GM21447 (cell line): ENCODE results near the gene ADRA2A.

Source experiments
- ATAC-seq: cut with Tn5 transposase; IDR thresholded peaks from one replicate; pipeline ENCODE4 v1.9.1; 2021; ENCODE audit not compliant: unreplicated experiment

ADRA2A gene

DNA sequence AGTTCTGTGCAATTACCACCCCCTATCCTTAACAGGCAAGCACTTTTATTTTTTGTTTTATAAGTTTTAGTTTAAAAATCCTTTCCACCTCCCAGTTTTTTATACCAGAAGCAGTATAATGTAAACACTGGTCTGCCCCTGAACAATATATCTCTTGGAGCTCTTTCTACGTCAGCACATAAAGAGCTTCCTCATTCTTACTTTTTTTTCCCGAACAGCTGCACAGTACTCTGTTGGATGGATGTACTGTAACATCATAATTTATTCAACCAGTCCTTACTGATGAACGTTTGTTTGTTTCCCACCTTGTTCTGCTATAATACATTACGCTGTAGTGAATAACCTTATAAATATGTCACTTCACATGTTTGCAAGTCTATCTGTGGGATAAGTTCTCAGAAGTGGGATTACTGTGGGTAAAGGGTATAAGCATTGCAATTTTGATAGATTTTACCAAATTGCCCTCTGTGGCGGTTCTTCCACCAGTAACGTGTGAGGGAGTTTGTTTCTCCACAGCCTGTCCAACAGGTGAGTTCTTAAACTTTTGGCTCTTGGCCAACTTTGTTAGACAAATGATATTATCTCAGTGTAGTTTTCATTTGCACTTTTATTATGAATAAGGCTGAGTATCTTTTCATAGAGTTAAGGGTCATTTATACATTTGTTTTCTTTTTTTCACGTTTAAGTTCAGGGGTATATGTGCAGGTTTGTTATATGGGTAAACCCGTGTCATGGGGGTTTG lies 32.8 kb downstream of the ADRA2A start:
- no peak for ATAC-seq

DNA sequence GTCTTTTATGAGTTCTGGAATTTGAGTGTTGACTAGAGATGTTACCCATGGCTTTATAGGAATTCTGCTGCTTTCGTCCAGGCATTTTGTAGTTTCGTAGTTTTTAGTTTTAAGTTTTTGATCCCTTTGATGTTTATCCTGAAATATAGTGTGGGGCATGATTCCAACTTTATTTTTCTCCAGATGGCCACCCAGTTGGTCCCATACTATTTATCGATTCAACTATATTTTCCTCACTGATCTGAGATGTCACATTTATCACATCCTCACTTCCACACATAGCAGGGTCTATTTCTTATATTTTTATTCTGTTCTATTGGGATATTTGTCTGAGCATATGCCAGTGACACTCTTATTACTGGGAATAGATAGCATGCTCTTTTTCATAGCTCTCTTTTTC lies 33.9 kb downstream of the ADRA2A start:
- ATAC-seq: no peak

DNA sequence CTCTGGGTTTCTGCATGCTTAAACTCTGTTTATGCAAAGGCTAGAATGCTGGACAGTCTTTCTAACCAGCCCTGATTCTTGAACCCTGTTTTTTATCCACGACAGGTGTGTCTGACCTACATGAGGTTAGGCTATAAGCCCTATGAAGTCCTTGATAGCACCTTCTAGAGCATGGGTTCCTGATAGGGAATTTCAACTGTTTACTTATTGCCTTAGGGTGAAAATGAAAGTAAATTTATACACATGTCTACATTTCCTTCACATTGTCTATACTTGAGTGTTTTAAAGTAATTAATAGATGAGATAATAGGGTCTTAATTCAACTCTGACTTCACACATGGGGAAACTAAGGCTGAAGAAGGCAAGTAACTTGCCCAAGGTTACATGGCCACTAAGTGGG lies 35.5 kb downstream of the ADRA2A start:
- no peak for ATAC-seq

DNA sequence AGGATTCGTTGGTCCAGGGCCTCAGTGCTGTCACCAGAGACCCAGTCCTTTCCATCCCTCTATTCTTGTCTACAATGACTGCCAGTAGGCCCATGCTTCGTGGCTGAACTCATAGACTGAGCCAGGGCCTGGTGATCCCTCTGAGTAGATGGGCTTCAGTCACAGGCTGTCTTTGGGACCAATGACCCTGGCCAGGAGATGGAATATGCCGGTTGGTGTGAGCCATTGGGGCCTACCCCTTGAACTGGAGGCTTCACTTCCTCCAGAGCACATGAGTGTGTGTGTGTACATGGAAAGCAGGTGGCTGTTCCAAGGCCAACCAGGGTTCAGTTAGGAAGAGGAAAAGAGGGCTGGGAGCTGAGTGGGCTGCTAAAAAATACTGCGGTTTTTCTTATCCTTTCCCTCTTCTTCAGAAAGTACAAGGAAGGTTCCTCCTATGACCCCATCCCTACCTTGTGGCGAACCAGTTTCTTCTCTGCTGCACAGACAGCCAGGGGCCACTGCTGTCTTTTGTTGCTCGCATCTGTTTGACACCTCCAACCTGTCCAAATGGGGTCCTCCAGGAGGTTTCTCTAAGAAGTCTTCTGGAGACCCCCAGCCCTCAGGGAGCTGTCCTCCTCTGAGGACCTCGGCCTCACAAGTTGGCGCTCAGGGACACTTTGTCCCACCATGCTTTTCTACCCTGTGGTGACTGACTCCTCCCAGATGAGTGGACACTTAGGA lies 36.6 kb downstream of the ADRA2A start:
- no peak for ATAC-seq

DNA sequence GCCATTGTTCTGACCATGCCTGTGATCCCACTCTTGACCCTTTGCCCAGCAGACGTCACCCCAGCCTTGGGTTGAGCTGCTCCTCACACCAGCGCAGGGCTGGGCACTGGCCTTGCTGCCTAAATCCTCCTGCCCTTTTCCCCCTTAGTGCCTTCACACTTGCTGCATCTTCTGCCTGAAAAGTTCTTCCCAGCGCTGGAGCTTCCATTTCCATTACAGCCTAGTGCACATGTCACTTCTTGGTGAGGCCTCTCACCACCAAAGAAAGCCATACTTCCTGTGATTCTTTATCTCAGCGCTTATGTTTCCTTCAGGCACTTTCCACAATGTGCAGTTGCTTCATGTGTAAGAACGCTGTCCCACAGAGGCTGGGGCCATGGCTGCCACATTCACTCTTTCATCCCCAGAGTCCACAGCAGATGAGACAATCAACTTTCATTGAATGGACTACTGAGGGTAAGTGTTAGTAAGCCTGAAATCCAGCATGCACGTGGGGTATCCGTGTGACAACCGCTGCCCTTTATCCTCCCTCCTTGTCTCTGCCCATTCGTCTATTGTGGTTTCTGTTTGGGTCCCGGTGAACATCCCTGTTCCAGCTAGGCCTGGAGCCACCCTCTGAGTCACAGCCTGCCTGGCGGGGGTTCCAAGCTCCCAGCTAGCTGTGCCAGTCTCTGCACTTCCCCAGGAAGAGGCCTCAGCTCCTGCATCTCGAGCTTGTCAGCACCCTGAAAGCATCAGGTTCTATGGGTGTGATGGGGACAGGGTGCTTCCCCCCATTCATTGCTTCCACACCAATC lies 37.3 kb downstream of the ADRA2A start:
- ATAC-seq: no peak

DNA sequence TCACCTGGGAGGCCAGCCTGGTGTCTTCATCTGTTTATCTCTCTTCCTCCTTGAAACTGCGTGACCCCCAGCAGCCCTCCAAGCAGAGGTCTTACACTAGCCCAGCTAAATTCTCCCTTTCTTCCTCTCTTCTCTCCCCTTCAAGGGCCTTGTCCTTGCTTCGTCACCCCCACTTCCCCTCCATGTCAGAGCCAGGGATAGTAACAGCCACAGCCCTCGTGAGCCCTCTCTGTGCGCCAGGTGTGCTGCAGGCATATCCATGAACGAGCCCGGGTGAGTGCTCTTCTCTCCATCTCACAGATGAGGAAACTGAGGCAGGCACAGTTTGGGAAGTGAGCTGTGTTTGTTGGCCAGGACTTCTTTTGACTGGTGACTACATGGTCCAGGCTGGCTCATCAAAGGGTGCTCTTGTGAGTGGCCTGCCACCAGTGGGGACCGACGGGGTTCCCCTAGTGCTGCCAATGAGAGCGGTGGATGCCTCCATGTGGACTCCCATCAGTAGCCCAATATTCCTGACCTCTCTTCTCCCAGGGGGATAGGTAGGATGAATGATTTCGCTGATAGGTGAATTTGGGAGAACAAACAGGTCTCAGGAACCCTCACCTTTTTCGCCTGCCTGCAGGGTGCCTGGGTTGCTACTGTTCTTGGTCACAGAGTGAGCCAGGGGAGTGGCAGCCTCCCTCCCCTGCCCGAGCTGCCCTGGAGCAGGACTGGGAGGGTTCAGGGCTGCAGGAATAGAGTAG lies 38.1 kb downstream of the ADRA2A start:
- no peak for ATAC-seq

DNA sequence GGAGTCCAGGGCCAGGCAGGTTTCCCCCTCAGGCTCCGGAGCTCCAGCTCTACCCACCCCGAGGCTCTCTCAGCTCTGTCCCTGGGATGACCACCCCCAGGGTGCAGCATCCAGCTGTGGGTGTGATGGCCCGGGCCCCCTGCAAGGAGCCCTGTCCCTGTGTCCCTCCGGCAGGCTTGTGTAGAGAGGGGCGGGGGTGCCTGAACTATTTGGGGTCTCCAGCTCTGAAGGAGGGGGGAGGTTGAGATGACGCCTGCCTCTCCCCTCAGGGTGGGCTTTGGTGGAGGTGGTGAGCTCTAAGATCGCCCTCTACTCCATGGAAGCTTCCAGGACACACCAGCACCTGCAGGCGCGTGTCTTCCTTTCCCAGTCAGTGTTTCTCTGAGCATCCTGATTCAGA lies 39.4 kb downstream of the ADRA2A start:
- no peak for ATAC-seq

DNA sequence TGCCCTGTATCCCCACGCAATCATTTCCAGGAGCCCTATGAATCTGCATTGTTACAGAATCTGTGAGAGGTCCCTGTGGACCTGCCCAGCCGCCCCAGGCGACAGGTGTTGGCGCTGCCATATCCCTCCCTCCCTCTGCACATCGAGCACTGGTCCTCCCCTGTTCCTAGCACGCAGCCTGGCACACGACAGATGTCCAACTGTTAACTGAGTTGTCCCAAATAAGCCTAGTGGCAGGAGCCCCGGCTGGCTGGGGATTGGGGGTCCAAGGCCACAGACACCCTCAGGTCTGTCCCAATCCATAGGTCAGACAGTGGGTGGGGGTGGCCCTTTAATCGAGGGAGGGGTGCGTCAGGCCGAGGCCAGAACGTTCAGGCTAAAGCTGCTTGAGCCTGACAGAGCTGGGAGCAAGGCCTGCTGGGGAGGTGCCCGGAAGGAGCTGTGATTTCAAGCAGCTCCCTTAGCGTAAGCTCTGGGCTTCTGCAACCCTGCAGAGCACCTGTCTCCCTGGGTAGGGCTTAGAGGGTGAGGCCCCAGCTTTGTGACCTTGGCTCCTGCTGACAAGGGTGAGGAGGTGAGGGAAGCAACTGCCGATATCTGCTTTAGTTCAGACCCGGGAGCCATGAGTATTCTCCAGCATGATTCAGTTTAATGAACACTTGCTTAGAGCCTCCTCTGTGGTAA lies 40.1 kb downstream of the ADRA2A start:
- no peak for ATAC-seq

DNA sequence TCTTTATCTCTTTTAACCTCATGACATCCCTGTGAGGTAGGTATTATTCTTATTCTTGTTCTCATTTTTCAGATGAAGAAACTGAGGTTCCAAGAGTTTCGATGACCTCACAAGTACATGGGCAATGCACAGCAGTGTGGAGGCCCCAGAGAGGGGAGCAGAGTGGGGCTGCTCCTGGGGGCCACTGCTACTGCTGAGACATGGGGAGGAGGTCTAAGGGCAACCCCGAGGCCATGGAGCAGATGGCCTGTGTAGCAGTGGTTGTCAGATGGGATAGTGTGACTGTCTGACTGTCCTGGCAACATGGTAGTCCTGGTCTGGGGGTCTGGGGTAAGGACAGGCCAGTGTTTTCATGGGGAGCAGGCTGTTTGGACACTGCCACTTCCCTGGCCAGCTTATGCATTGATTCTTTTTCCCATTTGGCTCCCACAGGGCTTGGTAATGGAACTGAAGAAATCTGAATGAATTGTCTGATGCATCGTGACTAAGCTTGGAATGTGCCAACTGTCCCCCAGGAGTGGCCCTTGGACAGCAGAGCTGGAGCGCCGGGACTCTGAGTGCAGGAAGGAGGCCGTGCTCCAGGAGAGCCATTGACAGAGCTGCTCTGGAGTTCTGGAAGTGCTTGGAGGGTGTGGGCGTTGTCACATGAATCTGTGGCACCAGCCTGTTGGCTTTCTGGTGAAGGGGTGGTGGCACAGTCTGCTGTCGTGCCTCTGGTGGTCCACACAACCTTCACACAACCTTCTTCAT lies 40.9 kb downstream of the ADRA2A start:
- ATAC-seq: no peak

DNA sequence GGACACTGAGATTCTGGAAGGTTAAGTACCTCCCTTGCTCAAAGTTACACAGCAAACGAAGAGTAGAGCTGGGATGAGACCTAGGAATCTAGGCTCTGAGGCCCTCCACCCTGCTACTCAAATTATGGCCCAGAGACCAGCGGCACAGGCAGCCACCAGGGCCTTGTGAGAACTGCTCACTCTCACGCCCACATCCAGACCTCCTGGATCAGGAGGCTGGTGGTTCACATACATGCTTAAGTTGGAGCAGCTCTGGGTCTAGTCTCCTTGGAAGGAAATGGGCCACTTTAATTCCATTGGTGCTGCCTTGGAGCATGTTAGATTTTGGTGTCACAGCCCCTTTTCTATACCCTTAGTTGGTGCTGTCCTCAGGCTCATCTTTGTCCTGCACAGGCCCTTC lies 41.9 kb downstream of the ADRA2A start:
- no peak for ATAC-seq

DNA sequence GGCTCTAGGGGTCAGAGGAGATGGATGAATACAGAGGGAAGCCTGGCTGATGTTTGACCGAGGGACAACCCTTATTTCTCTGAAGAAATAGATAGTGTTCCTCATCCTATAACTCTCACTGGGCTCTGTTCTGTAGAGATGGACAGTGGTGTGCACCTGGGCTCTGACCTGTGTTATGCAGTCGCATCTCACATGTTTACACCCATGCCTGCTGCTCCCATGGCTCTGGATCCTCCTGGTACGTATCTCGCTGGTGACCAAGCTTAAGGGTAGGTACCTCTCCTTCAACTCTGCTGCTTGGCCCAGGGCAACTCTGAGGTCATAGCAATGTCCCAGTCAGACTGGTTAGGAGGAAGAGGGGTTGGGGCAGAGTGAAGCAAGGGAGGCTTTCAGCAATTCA lies 42.8 kb downstream of the ADRA2A start:
- no peak for ATAC-seq

DNA sequence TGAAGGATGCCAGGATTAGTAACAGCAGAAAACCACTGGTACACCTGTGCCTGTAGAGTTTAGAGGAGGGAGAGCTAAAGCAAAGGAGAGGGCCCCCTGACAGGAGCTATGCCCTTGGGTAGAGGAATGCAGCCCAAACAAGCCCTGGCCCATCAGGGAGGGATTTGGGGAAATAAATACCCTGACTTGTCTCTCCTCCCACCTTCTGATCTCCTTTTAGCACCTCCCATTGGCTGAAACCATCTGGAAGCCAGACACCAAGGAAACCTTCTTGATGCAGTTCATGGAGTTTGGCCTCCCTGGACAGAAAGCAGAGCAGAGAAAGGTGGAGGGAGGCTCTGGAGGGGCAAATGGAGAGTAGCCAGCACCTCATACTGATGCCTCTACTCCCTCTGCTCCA lies 45.3 kb downstream of the ADRA2A start:
- no peak for ATAC-seq

DNA sequence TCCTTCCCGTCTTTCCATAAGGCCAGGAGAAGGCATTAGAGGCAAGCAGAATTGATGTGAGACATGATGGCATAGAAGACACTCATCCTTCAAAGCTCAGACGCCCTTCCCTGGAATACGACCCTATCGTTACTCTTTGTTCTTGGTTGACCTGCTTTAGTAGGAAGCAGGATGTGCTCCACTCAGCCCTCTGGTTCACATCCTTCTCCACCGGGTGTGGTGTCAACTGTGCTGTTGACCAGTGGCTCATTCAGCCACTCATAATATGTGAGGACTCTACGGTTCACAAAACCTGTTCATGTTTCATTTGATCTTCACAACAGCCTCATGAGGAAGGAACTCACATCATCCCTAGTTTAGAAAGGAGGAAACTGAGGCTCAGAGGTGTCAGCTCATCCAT lies 47.1 kb downstream of the ADRA2A start:
- no peak for ATAC-seq

DNA sequence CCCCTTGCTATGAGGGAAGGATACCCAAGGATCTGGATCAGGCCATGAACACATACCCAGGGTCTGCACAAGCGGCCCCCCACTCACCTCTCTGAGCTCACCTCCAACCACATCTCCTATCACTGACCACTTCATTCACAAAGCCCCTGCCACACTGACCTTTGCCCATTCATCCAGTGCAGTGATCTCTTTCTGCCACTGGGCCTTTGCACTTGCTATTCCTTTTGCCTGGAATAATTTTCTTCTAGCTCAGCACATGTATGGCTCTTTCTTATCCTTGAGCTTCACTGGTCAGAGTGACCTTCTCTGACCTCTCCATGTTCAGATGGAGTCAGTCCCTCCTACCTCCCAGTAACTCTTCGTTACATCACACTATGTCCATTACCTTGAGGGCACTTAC lies 48.3 kb downstream of the ADRA2A start:
- no peak for ATAC-seq

DNA sequence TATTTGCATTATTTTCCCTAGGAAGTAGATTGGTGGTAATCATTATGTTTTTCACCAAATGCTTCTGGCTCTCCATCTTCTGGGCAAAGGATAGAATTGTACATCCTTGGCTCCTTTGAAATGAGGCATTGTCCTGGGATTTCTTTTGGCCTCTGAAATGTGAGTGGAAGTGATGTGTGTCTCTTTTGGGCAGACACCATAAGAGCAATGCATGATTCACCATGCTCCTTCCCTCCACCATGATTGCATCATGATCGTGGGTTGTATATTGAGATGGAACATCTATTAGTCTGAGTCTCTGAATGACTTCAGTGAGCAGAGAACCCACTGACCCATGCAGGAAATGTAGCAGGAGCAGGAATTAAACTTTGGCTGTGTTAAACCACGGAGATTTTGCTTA lies 49.2 kb downstream of the ADRA2A start:
- ATAC-seq: no peak

DNA sequence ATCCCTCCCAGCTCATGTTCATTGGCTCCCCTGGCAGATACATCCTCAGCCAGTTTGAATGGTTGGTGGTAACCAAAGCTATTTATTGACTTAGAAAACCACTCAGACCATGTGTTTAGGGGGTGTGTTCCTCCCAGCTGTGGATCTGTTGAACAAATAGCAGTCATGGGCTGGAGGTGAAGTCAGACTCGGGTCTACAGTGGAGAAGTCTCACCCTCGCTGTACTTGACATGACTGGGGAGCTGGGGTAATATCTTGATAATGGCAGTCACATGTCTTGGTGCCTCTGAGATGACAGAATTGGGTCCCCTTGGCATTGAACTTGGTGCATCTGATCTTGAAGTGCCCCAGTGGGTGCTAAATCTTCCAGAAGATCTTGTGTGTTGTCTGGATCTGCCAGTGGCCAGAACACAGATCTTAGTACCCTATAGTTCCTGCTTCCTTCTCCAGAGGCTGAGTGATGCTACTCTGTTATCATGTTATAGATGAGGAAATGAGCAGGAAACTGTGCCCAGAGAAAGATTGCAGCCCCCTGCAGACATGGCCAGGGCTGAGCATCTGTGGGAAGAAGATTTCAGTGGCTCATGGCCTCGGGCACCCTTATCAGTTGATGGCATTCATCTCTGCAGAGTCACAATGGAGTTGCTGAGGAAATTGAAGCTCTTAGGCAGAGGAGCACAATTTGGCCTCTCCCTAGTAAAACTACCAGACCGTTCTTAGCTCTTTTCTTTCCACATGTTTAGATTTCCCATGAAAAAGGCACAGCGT lies 50.4 kb downstream of the ADRA2A start:
- ATAC-seq: no peak

DNA sequence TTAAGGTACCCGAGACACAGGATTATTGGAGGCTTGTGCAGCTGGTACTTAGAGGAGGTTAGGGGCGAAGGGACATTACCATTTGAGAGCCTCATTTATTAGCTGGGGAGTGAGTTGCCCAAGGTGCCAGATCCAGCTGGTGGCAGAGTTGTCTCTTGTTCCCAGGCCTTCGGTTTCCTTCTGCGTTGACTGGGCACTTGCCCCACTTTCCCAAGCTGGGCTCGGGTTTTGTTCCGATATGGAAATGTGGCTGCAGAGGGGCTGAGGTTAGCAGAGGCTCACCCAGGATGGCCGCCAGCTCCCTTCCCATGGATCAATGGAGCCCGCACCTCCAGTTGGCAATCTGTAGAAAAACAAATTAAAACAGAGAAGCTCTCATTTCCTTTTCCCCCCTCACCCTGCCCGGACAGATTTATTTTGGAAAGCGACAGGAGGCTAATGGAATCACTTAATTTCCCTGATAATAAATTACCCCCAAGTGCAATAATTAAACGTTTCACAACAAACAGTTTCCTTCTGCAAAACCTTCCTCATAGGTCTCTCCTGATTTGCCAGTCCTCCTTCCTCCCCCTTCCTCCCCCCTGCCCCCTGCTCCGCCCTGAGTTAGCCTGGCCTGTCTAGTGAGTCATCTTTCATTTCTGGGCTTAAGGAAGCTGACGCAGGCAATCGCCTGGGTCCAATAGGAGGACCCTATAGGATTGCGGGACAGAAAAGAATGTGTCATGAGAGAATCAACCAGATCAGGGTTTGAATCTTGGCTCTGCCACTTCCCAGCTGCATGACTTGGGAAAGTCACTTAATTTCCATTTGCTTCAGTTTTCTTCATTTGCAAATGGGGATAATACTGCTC lies 51.7 kb downstream of the ADRA2A start:
- no peak for ATAC-seq

DNA sequence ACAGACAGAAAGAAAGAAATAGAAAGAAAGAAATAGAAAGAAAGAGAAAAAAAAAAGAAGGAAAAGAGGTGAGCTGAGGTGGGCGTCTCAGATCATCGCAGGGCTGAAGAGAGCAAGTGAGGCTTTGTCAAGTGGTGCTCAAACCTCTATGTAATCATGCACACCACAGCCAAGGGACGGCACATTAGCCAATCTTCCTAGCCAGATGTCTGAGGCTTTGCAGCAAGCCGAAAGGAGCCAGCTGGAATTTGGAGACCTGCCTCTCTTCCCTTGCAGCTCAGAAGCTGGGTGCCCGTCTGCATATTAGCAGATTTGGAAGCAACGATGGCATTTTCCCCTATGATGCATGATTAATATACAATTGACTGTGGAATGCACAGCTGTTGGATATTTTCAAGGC lies 52.5 kb downstream of the ADRA2A start:
- no peak for ATAC-seq
